ENCODE results near the gene RIT1. TPM values are rescaled to one million over a fixed set of nuclear protein-coding genes. Genes with fewer than 3 reads are reported as not detected.
A peak's percentile ranks its signal among the peaks of the same experiment; 100 is the strongest.

The RIT1 gene
- total RNA-seq, 4 donors from 2014 or later = 9.6 to 16.8 (median 15.2) TPM

- Histone ChIP-seq H3K4me1 (no peaks in the 10 kb centered on the region), H3K27ac (no peak overlapping the region), H3K36me3 (no peaks in the 10 kb centered on the region), H3K4me3 (no peak overlapping the region), H3K27me3 (no peaks in the 10 kb centered on the region), H3K9me3 (no peaks in the 10 kb centered on the region)
- in situ Hi-C loops (cut with MboI; ENCODE audit: low sequenced_read_pairs in 4 of 4) (no loop called here), intact Hi-C loops (cut with DNase I; ENCODE audit: low total_unique reads) (no loop called here)
- TF ChIP-seq POLR2A (IDR thresholded peaks at IDR 0.05) (no peak), CTCF (IDR thresholded peaks at IDR 0.05 in 4 of 5, conservative IDR thresholded peaks at IDR 0.05 in 1 of 5) (no peak)
- DNase-seq (no peak), ATAC-seq (no peak)
Observed at GRCh38 chr1:155872527-155872926, 38.6 kb downstream of the RIT1 start.

GRCh38 chr1:155871390-155871789, 39.8 kb downstream of the RIT1 start:
- Histone ChIP-seq H3K36me3 (no peaks in the 10 kb centered on the region), H3K4me3 (no peak overlapping the region), H3K9me3 (no peaks in the 10 kb centered on the region), H3K27ac (no peak overlapping the region), H3K4me1 (no peaks in the 10 kb centered on the region), H3K27me3 (no peaks in the 10 kb centered on the region)
- intact Hi-C loops (cut with DNase I; ENCODE audit: low total_unique reads) (no loop called here), in situ Hi-C loops (cut with MboI; ENCODE audit: low sequenced_read_pairs in 4 of 4) (no loop called here)
- DNase-seq = no peak
- TF ChIP-seq CTCF (IDR thresholded peaks at IDR 0.05 in 4 of 5, conservative IDR thresholded peaks at IDR 0.05 in 1 of 5) = no peak
- TF ChIP-seq POLR2A (IDR thresholded peaks at IDR 0.05) = no peak
- no peak for ATAC-seq

- H3K36me3 ChIP-seq = no peaks in the 10 kb centered on the region
- H3K9me3 ChIP-seq = no peaks in the 10 kb centered on the region
- DNase-seq = no peak
- in situ Hi-C loops (cut with MboI; ENCODE audit: low sequenced_read_pairs in 4 of 4) (no loop called here), intact Hi-C loops (cut with DNase I; ENCODE audit: low total_unique reads) (no loop called here)
- TF ChIP-seq CTCF (IDR thresholded peaks at IDR 0.05 in 4 of 5, conservative IDR thresholded peaks at IDR 0.05 in 1 of 5) (no peak), POLR2A (IDR thresholded peaks at IDR 0.05) (no peak)
- H3K27ac ChIP-seq = no peak overlapping the region
- no peaks in the 10 kb centered on the region for H3K27me3 ChIP-seq
- no peaks in the 10 kb centered on the region for H3K4me1 ChIP-seq
- no peak for ATAC-seq
- no peak overlapping the region for H3K4me3 ChIP-seq
Observed at GRCh38 chr1:155867766-155868165, 43.4 kb downstream of the RIT1 start.

GRCh38 chr1:155864393-155864792, 46.8 kb downstream of the RIT1 start:
- TF ChIP-seq CTCF (IDR thresholded peaks at IDR 0.05 in 4 of 5, conservative IDR thresholded peaks at IDR 0.05 in 1 of 5) (no peak), POLR2A (IDR thresholded peaks at IDR 0.05) (no peak)
- Histone ChIP-seq H3K27ac (no peak overlapping the region), H3K36me3 (no peaks in the 10 kb centered on the region), H3K27me3 (no peaks in the 10 kb centered on the region), H3K9me3 (no peaks in the 10 kb centered on the region), H3K4me3 (no peak overlapping the region), H3K4me1 (peaks cover 5 to 7% of the 10 kb centered on the region in 2 donors)
- ATAC-seq (no peak), DNase-seq (no peak)
- intact Hi-C loops (cut with DNase I; ENCODE audit: low total_unique reads) (no loop called here), in situ Hi-C loops (cut with MboI; ENCODE audit: low sequenced_read_pairs in 4 of 4) (no loop called here)

- TF ChIP-seq CTCF (IDR thresholded peaks at IDR 0.05 in 4 of 5, conservative IDR thresholded peaks at IDR 0.05 in 1 of 5) (no peak), POLR2A (IDR thresholded peaks at IDR 0.05) (no peak)
- peaks cover 19 to 22% of the 10 kb centered on the region in 2 donors for H3K4me1 ChIP-seq
- ATAC-seq (no peak), DNase-seq (no peak)
- H3K9me3 ChIP-seq = no peaks in the 10 kb centered on the region
- H3K4me3 ChIP-seq = no peak overlapping the region
- H3K27me3 ChIP-seq = no peaks in the 10 kb centered on the region
- intact Hi-C loops (cut with DNase I; ENCODE audit: low total_unique reads) (no loop called here), in situ Hi-C loops (cut with MboI; ENCODE audit: low sequenced_read_pairs in 4 of 4) (no loop called here)
- H3K36me3 ChIP-seq = no peaks in the 10 kb centered on the region
- peak overlapping the region in 1 of 4 donors; percentile 84 for H3K27ac ChIP-seq
Observed at GRCh38 chr1:155861896-155862295, 49.3 kb downstream of the RIT1 start.
